Stomach (tissue), 9 donors: ENCODE data around the gene CIZ1. TPM values are rescaled to one million over a fixed set of nuclear protein-coding genes. Genes with fewer than 3 reads are reported as not detected.

Experiments
- DNase-seq, 2 donors: peaks; one replicate each; pipeline versions ENCODE4 v3.0.0 to v3.0.0-alpha.2; 2013 to 2019
- H3K27ac ChIP-seq, 5 donors: fragments of 200-600 bp in 4 of 5; sonication (generic) in 4 of 5; one replicate each; pipeline ENCODE4 v1.5.1; 2013 to 2019; ENCODE audit warnings: mild to moderate bottlenecking in 1 of 5, moderate library complexity in 1 of 5
- H3K27me3 ChIP-seq, 3 donors: fragments of 200-600 bp; sonication (generic); one replicate each; pipeline ENCODE4 v1.5.1; 2017 to 2019; ENCODE audit warnings: mixed run types in 1 of 3
- H3K36me3 ChIP-seq, 4 donors: fragments of 200-600 bp; sonication (generic); 1 replicate in 3 of 4; 2 replicates in 1 of 4; pipeline ENCODE4 v1.5.1; 2016 to 2019
- H3K4me1 ChIP-seq, 4 donors: fragments of 200-600 bp; sonication (generic); one replicate each; pipeline ENCODE4 v1.5.1; 2016 to 2019
- H3K4me3 ChIP-seq, 4 donors: fragments of 200-600 bp; sonication (generic) in 3 of 4; one replicate each; pipeline ENCODE4 v1.5.1; 2016 to 2019; ENCODE audit warnings: mild to moderate bottlenecking in 1 of 4
- H3K9me3 ChIP-seq, 4 donors: fragments of 200-600 bp; sonication (generic); one replicate each; pipeline ENCODE4 v1.5.1; 2016 to 2019
- EP300 ChIP-seq: sonication (generic); formaldehyde crosslinking; IDR thresholded peaks from one replicate; pipeline ENCODE4 v1.6.1; 2017; ENCODE audit warnings: antibody characterized with exemption
- POLR2A ChIP-seq, 4 donors: fragments of 450-650 bp; IDR thresholded peaks; one replicate each; pipeline ENCODE4 v1.6.1; 2016; ENCODE audit warnings: antibody characterized with exemption in 4 of 4, control low read depth in 2 of 4, mild to moderate bottlenecking in 1 of 4, moderate library complexity in 1 of 4
- POLR2AphosphoS5 ChIP-seq, 3 donors: sonication (generic); formaldehyde crosslinking; IDR thresholded peaks; one replicate each; pipeline ENCODE4 v1.6.1; 2016; ENCODE audit warnings: antibody characterized with exemption in 3 of 3
- WGBS, 5 donors: extraction: QIAGEN DNeasy Blood & Tissue Kit in 3 of 5; methylation state at CpG; one replicate each; pipeline versions ENCODE4 v1.1.5 to v1.1.7; 2013 to 2018; 5-methylcytosine and 5-hydroxymethylcytosine counted together
- intact Hi-C: fragments of 100-400 bp; cut with DNase I; formaldehyde crosslinking; loops from one replicate; pipeline ENCODE4 v1.15.1; 2023; ENCODE audit warnings: low total_unique reads
- polyA plus RNA-seq, 3 donors: library from polyadenylated mRNA; stranded (reverse); fragments of 200-250 nt; gene quantifications; one replicate each; pipeline ENCODE4 v1.2.3, GENCODE V29; 2013
- total RNA-seq, 5 donors: library from RNA; depleted of rRNA; stranded (reverse); fragments of >200 nt; gene quantifications; one replicate each; pipeline versions ENCODE4 v1.1.0 to v1.2.3, GENCODE V29; 2014 to 2016
- TF ChIP-seq, protein P1 (sequence below), 7 experiments: fragments of 450-650 bp in 4 of 7; fragments of 200-600 bp in 3 of 7; sonication (generic) in 3 of 7; IDR thresholded peaks; one replicate each; pipeline ENCODE4 v1.5.1; 2016 to 2019; ENCODE audit warnings: antibody characterized with exemption in 7 of 7, control low read depth in 2 of 7, mild to moderate bottlenecking in 1 of 7
- donor health status: healthy with polysubstance abuse.
- donor health status: Bipolar disorder and iron deficiency.
- donor health status: healthy.

CIZ1 gene
- total and polyA plus RNA-seq, 8 donors: 15.2 to 217 (median 55.6) TPM

DNA sequence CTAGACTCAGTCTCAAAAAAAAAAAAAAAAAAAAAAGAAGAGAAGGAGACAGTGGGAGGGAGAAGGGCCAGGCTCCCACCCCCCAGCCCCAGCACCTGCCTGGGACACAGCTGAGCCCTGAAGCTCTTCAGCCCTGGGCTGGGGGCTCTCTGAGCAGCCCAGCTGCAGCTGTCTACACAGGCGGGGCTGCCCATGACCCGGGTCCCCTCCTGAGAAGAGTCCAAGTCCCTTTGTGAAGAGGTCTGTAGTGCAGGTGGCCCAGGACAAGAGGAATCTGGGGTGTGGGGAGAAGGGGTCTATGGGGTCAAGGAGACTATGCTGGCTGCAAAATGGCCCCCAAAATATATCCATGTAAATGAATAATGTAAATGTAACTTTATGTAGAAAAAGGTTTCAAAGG is 48.8 kb downstream of the CIZ1 start:
- intact Hi-C loops: no loop called here
- Histone ChIP-seq H3K36me3 (no peaks in the 10 kb centered on the region), H3K27me3 (no peaks in the 10 kb centered on the region), H3K4me1 (peaks cover 0 to 19% (median 9%) of the 10 kb centered on the region in 4 donors), H3K27ac (no peak overlapping the region), H3K9me3 (no peaks in the 10 kb centered on the region), H3K4me3 (no peak overlapping the region)
- WGBS, 5 donors: 81 to 90% (median 83%) methylated on average over 2 of the region's 2 CpGs
- TF ChIP-seq EP300: no peak
- no peak for TF ChIP-seq POLR2A (IDR thresholded peaks at IDR 0.05)
- TF ChIP-seq POLR2AphosphoS5 (IDR thresholded peaks at IDR 0.05): no peak
- TF ChIP-seq, protein P1, sequence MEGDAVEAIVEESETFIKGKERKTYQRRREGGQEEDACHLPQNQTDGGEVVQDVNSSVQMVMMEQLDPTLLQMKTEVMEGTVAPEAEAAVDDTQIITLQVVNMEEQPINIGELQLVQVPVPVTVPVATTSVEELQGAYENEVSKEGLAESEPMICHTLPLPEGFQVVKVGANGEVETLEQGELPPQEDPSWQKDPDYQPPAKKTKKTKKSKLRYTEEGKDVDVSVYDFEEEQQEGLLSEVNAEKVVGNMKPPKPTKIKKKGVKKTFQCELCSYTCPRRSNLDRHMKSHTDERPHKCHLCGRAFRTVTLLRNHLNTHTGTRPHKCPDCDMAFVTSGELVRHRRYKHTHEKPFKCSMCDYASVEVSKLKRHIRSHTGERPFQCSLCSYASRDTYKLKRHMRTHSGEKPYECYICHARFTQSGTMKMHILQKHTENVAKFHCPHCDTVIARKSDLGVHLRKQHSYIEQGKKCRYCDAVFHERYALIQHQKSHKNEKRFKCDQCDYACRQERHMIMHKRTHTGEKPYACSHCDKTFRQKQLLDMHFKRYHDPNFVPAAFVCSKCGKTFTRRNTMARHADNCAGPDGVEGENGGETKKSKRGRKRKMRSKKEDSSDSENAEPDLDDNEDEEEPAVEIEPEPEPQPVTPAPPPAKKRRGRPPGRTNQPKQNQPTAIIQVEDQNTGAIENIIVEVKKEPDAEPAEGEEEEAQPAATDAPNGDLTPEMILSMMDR (IDR thresholded peaks at IDR 0.05): no peak
- DNase-seq: no peak

DNA sequence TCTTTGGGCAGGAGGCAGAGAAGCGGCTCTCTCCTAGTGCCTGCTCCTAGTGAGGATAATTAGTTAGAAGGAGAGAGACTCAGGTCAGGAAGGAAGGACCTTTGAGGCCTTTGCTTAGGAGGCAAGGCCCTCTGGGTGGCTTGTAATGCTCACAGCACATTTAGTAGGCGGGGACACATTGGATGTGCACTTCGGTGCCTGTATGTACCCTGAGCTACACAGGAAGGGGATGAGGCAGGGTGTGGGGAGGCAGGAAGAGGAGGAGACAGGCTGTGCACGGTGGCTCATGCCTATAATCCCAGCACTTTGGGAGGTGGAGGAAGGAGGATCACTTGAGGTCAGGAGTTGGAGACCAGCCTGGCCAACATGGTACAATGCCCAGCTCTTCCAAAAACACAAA is 49.3 kb downstream of the CIZ1 start:
- no peak for TF ChIP-seq EP300
- TF ChIP-seq, protein P1 (IDR thresholded peaks at IDR 0.05): no peak
- no peak overlapping the region for H3K27ac ChIP-seq
- WGBS, 5 donors: 58 to 78% (median 70%) methylated on average over 3 to 4 of the region's 4 CpGs
- H3K4me1 ChIP-seq: peaks cover 0 to 18% (median 7%) of the 10 kb centered on the region in 4 donors
- no peak overlapping the region for H3K4me3 ChIP-seq
- H3K9me3 ChIP-seq: no peaks in the 10 kb centered on the region
- no peak for DNase-seq
- H3K36me3 ChIP-seq: no peaks in the 10 kb centered on the region
- no peaks in the 10 kb centered on the region for H3K27me3 ChIP-seq
- intact Hi-C loops: no loop called here

DNA sequence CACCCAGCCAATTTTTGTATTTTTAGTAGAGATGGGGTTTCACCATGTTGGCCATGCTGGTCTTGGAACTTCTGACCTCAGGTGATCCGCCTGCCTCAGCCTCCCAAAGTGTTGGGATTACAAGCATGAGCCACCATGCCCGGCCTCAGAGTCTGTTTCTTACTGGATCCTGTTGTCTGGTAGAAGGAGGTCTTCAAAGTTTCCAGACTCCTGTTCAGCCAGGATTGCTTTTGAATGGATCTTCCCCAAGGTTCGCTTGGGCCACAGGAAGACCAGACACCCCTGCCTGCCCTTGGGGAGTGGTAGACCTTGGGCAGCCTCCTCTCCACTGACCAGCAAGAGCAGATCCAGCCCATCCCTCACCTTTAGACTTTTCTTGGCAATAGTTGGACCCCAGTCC is 49.8 kb downstream of the CIZ1 start:
- TF ChIP-seq POLR2A (IDR thresholded peaks at IDR 0.05): no peak
- TF ChIP-seq EP300: no peak
- TF ChIP-seq, protein P1 (IDR thresholded peaks at IDR 0.05): no peak
- TF ChIP-seq POLR2AphosphoS5 (IDR thresholded peaks at IDR 0.05): no peak
- Histone ChIP-seq H3K36me3 (no peaks in the 10 kb centered on the region), H3K9me3 (no peaks in the 10 kb centered on the region), H3K4me1 (peaks cover 0 to 18% (median 7%) of the 10 kb centered on the region in 4 donors), H3K4me3 (no peak overlapping the region), H3K27ac (no peak overlapping the region), H3K27me3 (no peaks in the 10 kb centered on the region)
- 95 to 100% (median 97%) methylated on average over 2 to 3 of the region's 3 CpGs for WGBS, 5 donors
- intact Hi-C loops: no loop called here
- no peak for DNase-seq

DNA sequence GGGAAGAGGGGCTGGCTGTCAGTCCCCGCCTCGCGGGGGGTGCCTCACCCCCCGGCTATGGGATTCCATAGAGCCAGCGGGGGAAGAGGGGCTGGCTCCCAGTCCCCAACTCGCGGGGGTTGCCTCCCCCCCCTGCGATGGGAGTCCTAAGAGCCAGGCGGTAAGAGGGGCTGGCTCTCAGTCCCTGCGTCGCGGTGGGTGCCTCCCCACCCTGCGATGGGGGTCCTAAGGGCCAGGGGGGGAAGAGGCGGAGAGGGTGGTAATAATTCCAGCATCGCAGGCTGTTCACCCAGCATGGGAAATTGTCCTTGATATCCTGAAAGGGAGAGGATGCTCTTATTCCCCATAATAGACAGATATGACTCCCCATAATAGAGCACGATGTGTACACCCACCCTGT is 51.8 kb downstream of the CIZ1 start:
- H3K27me3 ChIP-seq: no peaks in the 10 kb centered on the region
- H3K4me1 ChIP-seq: peaks cover 0 to 14% (median 4%) of the 10 kb centered on the region in 4 donors
- H3K36me3 ChIP-seq: no peaks in the 10 kb centered on the region
- 63 to 89% (median 78%) methylated on average over 1 to 9 of the region's 16 CpGs for WGBS, 5 donors
- no peaks in the 10 kb centered on the region for H3K9me3 ChIP-seq
- no peak for DNase-seq
- H3K27ac ChIP-seq: no peak overlapping the region
- TF ChIP-seq EP300 (no peak), POLR2A (IDR thresholded peaks at IDR 0.05) (no peak), POLR2AphosphoS5 (IDR thresholded peaks at IDR 0.05) (no peak)
- TF ChIP-seq, protein P1 (IDR thresholded peaks at IDR 0.05): no peak
- intact Hi-C loops: no loop called here
- no peak overlapping the region for H3K4me3 ChIP-seq
